ENCODE measurements around the gene ARMC2.

The ARMC2 gene

GRCh38 chr6:108961077-108961476 is 112.9 kb downstream of the ARMC2 start:
- TF ChIP-seq POLR2AphosphoS5 (IDR thresholded peaks at IDR 0.05; ENCODE audit: low read depth, low read length) (no peak), REST (IDR thresholded peaks at IDR 0.05; ENCODE audit: insufficient read depth in 1 of 2, low read depth in 2 of 2, low read length in 2 of 2) (no peak), SIN3A (IDR thresholded peaks at IDR 0.05; ENCODE audit: borderline replicate concordance, insufficient read depth, low read length) (no peak), FOXP2 (optimal IDR thresholded peaks at IDR 0.05; ENCODE audit: borderline replicate concordance, extremely low read depth, extremely low read length, insufficient read depth) (no peak), TAF1 (IDR thresholded peaks at IDR 0.05; ENCODE audit: borderline replicate concordance, insufficient read depth, low read length) (no peak)

- TF ChIP-seq FOXP2 (optimal IDR thresholded peaks at IDR 0.05; ENCODE audit: borderline replicate concordance, extremely low read depth, extremely low read length, insufficient read depth) (no peak), TAF1 (IDR thresholded peaks at IDR 0.05; ENCODE audit: borderline replicate concordance, insufficient read depth, low read length) (no peak), POLR2AphosphoS5 (IDR thresholded peaks at IDR 0.05; ENCODE audit: low read depth, low read length) (no peak), SIN3A (IDR thresholded peaks at IDR 0.05; ENCODE audit: borderline replicate concordance, insufficient read depth, low read length) (no peak), REST (IDR thresholded peaks at IDR 0.05; ENCODE audit: insufficient read depth in 1 of 2, low read depth in 2 of 2, low read length in 2 of 2) (no peak)
Observed at GRCh38 chr6:108961985-108962384, 113.8 kb downstream of the ARMC2 start.

- TF ChIP-seq REST (IDR thresholded peaks at IDR 0.05; ENCODE audit: insufficient read depth in 1 of 2, low read depth in 2 of 2, low read length in 2 of 2) (no peak), POLR2AphosphoS5 (IDR thresholded peaks at IDR 0.05; ENCODE audit: low read depth, low read length) (no peak), SIN3A (IDR thresholded peaks at IDR 0.05; ENCODE audit: borderline replicate concordance, insufficient read depth, low read length) (no peak), FOXP2 (optimal IDR thresholded peaks at IDR 0.05; ENCODE audit: borderline replicate concordance, extremely low read depth, extremely low read length, insufficient read depth) (no peak), TAF1 (IDR thresholded peaks at IDR 0.05; ENCODE audit: borderline replicate concordance, insufficient read depth, low read length) (no peak)
Observed at GRCh38 chr6:108966251-108966650, 118.0 kb downstream of the ARMC2 start.

- no peak for TF ChIP-seq FOXP2 (optimal IDR thresholded peaks at IDR 0.05; ENCODE audit: borderline replicate concordance, extremely low read depth, extremely low read length, insufficient read depth)
- TF ChIP-seq REST (IDR thresholded peaks at IDR 0.05; ENCODE audit: insufficient read depth in 1 of 2, low read depth in 2 of 2, low read length in 2 of 2) = no peak
- TF ChIP-seq SIN3A (IDR thresholded peaks at IDR 0.05; ENCODE audit: borderline replicate concordance, insufficient read depth, low read length) = no peak
- TF ChIP-seq POLR2AphosphoS5 (IDR thresholded peaks at IDR 0.05; ENCODE audit: low read depth, low read length) = no peak
- TF ChIP-seq TAF1 (IDR thresholded peaks at IDR 0.05; ENCODE audit: borderline replicate concordance, insufficient read depth, low read length) = no peak
Observed at GRCh38 chr6:108966855-108967755, 118.9 kb downstream of the ARMC2 start.
